Heart right ventricle (tissue), 16 donors: Measurements from ENCODE around the gene SCG5. TPM values are rescaled to one million over a fixed set of nuclear protein-coding genes. Genes with fewer than 3 reads are reported as not detected.
"Not testable (repeated sequence)": the region's sequence is repeated elsewhere in the genome, so short reads cannot be mapped to it uniquely, and the experiment has no call there.

Experiments
- ATAC-seq, 8 donors: fragments of 200-7000 bp; cut with Tn5 transposase; one replicate each; pipeline ENCODE4 v1.9.1; 2020; ENCODE audit warnings: mild to moderate bottlenecking in 8 of 8, moderate library complexity in 8 of 8, moderate number of reproducible peaks in 1 of 8
- DNase-seq, 2 donors: peaks; one replicate each; pipeline ENCODE4 v3.0.0-alpha.2; 2020
- H3K27ac ChIP-seq, 10 donors: fragments of 200-600 bp; sonication (generic) in 2 of 10; one replicate each; pipeline versions ENCODE4 v1.5.0 to v1.8.0; 2020 to 2022; ENCODE audit warnings: mild to moderate bottlenecking in 3 of 10
- H3K27me3 ChIP-seq, 7 donors: fragments of 200-600 bp; one replicate each; pipeline ENCODE4 v1.8.0; 2021 to 2022; ENCODE audit warnings: mild to moderate bottlenecking in 2 of 7
- H3K36me3 ChIP-seq, 9 donors: fragments of 200-600 bp; sonication (generic) in 1 of 9; one replicate each; pipeline versions ENCODE4 v1.5.0 to v1.8.0; 2020 to 2022; ENCODE audit warnings: mild to moderate bottlenecking in 2 of 9
- H3K4me1 ChIP-seq, 9 donors: fragments of 200-600 bp; sonication (generic) in 1 of 9; one replicate each; pipeline versions ENCODE4 v1.5.0 to v1.8.0; 2020 to 2022; ENCODE audit warnings: mild to moderate bottlenecking in 4 of 9
- H3K4me3 ChIP-seq, 10 donors: fragments of 200-600 bp; sonication (generic) in 2 of 10; one replicate each; pipeline versions ENCODE4 v1.5.0 to v1.8.0; 2020 to 2022; ENCODE audit warnings: mild to moderate bottlenecking in 7 of 10, moderate library complexity in 2 of 10
- H3K9me3 ChIP-seq, 11 donors: fragments of 200-600 bp in 10 of 11; sonication (generic) in 2 of 11; one replicate each; pipeline versions ENCODE4 v1.5.0 to v1.8.0; 2013 to 2022; ENCODE audit warnings: mild to moderate bottlenecking in 2 of 11, control low read depth in 1 of 11, moderate library complexity in 1 of 11
- CTCF ChIP-seq, 9 donors: fragments of 200-600 bp; sonication (generic) in 2 of 9; IDR thresholded peaks; one replicate each; pipeline versions ENCODE4 v1.5.0 to v1.8.0; 2021 to 2022; ENCODE audit warnings: antibody characterized with exemption in 9 of 9, mild to moderate bottlenecking in 5 of 9, moderate library complexity in 1 of 9
- WGBS, 2 donors: extraction: QIAGEN DNeasy Blood & Tissue Kit; methylation state at CpG; one replicate each; pipeline ENCODE4 v1.1.7; 2013; ENCODE audit warnings: inconsistent platforms in 1 of 2; 5-methylcytosine and 5-hydroxymethylcytosine counted together
- intact Hi-C, 10 donors: fragments of 100-400 bp; cut with DNase I; formaldehyde crosslinking; loops; one replicate each; pipeline versions ENCODE4 v1.11.1 to v1.14.2; 2022
- long read RNA-seq, 3 donors: library from polyadenylated mRNA; unstranded; transcript quantifications; one replicate each; pipeline ENCODE4 v2.0.0, GENCODE V29; 2020 to 2021
- polyA plus RNA-seq, 2 donors: library from polyadenylated mRNA; stranded (reverse); fragments of 200-250 nt; gene quantifications; one replicate each; pipeline ENCODE4 v1.2.3, GENCODE V29; 2013
- total RNA-seq, 10 donors: library from RNA; stranded (reverse); fragmentation: NEBNext Ultra II Directional in 3 of 10; extraction: Animal tissue kit (Norgen Biotek cat#: 25700) in 3 of 10; gene quantifications; one replicate each; pipeline versions ENCODE4 v1.2.1 to v1.2.4, GENCODE V29; 2021 to 2023
- donor health status: Arrhythmogenic right ventricular cardiomyopathy.
- donor health status: ischemic (EF 13 %, LVEDD 7.1; RV severe dilation, severe dysfunction).
- donor health status: healthy with polysubstance abuse.
- donor health status: DM: no; HTN: yes; CAD: no.
- donor health status: DM: no; HTN: no; CAD: no.
- donor health status: ischemic (EF 25% LVEDD 6.9; RV normal size, moderate dysfunction).
- donor health status: ischemic (EF 25% LVEDD 5.7; RV mildly dilated, moderate dysfunction).
- donor health status: healthy.
- donor health status: DM: yes; HTN: yes; CAD: no.
- donor health status: Ischemic cardiomyopathy.
- donor health status: ischemic (EF 35%, LVEDD 5.7; RV mildly dilated, moderate dysfunction).
- donor health status: nonischemic (EF 11% LVEDD 7.7; RV severe dilation, severe dysfunction).
- donor health status: DM: yes; HTN: yes; CAD: no.
- donor health status: PGD.
- donor health status: ischemic (EF 29% LVEDD 5.4; RV normal size, mild dysfunction).
- donor health status: nonischemic (EF 23%, LVEDD 6.1; RV moderate dilation, normal function).

Gene SCG5
- total RNA-seq = 1 to 10 TPM in 1 of 10 donors, under 1 TPM in 4, not detected in 5; 0.23 to 1.1 (median 0.36) TPM
- polyA plus RNA-seq = under 1 TPM in 1 of 2 donors, not detected in 1; 0.65 TPM
- long read RNA-seq, donor 1, partial matches to known transcripts = 0 of 1 reads
- long read RNA-seq, donor 1, other reads (novel, unspliced or antisense) = 0 of 1 reads
- long read RNA-seq, donor 2 = 0 reads
- long read RNA-seq, donor 3 = 0 reads

GRCh38 chr15:32641517-32642059 is at the start of gene SCG5:
SCG5 (plus strand) TSS chr15:32641710; CDS start chr15:32643593, 1,883 bp downstream.
- Histone ChIP-seq H3K27me3 (peaks cover 0 to 38% (median 19%) of the 10 kb centered on the region in 7 donors), H3K4me1 (peaks cover 0 to 8% (median 0%) of the 10 kb centered on the region in 9 donors), H3K4me3 (peak within 1 kb of the TSS in 6 of 10 donors; percentile 12 to 42 (median 28)), H3K27ac (no peak within 1 kb of the TSS), H3K9me3 (no peaks in the 10 kb centered on the region), H3K36me3 (peaks cover 0 to 37% (median 0%) of the 10 kb centered on the region in 9 donors)
- DNase-seq (no peak), ATAC-seq (peak in 4 of 8 donors; percentile 34 to 55 (median 47))
- no peak for TF ChIP-seq CTCF (IDR thresholded peaks at IDR 0.05)
- intact Hi-C loops = no loop called here
- 10 to 11% methylated on average over 22 of the region's 22 CpGs for WGBS, 2 donors

GRCh38 chr15:32593151-32593550 is 48.4 kb upstream of the SCG5 start, which contains the start of gene GOLGA8N:
GOLGA8N (plus strand) TSS chr15:32593456.
- H3K36me3 ChIP-seq, ATAC-seq, H3K27me3 ChIP-seq, H3K9me3 ChIP-seq, intact Hi-C loops, H3K27ac ChIP-seq, DNase-seq, H3K4me1 ChIP-seq, H3K4me3 ChIP-seq: not testable (repeated sequence)
- WGBS, 2 donors = 74% methylated on average over 6 of the region's 8 CpGs; no CpG with 5 or more reads in 1 of the 2 donors

- peaks cover 0 to 11% (median 0%) of the 10 kb centered on the region in 9 donors for H3K4me1 ChIP-seq
- H3K4me3 ChIP-seq, H3K27me3 ChIP-seq, DNase-seq, H3K36me3 ChIP-seq, H3K27ac ChIP-seq, intact Hi-C loops, ATAC-seq, H3K9me3 ChIP-seq: not testable (repeated sequence)
- 96% methylated on average over 2 of the region's 2 CpGs for WGBS, 2 donors
These were observed 32.0 kb upstream of the SCG5 start for GRCh38 chr15:32609518-32609917.

- H3K4me3 ChIP-seq, H3K9me3 ChIP-seq, H3K36me3 ChIP-seq, ATAC-seq, intact Hi-C loops, DNase-seq, H3K27ac ChIP-seq, H3K27me3 ChIP-seq: not testable (repeated sequence)
- TF ChIP-seq CTCF (IDR thresholded peaks at IDR 0.05) = peak in 7 of 9 donors; percentile 31 to 54 (median 40)
- 3 to 5% methylated on average over 1 to 2 of the region's 3 CpGs for WGBS, 2 donors
- H3K4me1 ChIP-seq = peaks cover 0 to 11% (median 0%) of the 10 kb centered on the region in 9 donors
These were observed 30.8 kb upstream of the SCG5 start for GRCh38 chr15:32610719-32611118.

- H3K27me3 ChIP-seq, H3K36me3 ChIP-seq, intact Hi-C loops, H3K9me3 ChIP-seq: not testable (repeated sequence)
- WGBS, 2 donors = 1% methylated on average over 11 of the region's 16 CpGs
- Histone ChIP-seq H3K27ac (peak overlapping the region; percentile 71 to 94 (median 84)), H3K4me3 (peak overlapping the region in 9 of 10 donors; percentile 40 to 65 (median 57)), H3K4me1 (peaks cover 0 to 11% (median 0%) of the 10 kb centered on the region in 9 donors)
- DNase-seq = peak in 1 of 2 donors; percentile 50
- peak; percentile 69 to 91 (median 84) for ATAC-seq
These were observed 26.8 kb upstream of the SCG5 start for GRCh38 chr15:32614712-32615050.
